ENCODE measurements around the gene CHCHD4. TPM values are rescaled to one million over a fixed set of nuclear protein-coding genes. Genes with fewer than 3 reads are reported as not detected.

Gene CHCHD4
- 12.8 TPM for total RNA-seq
- 33.6 TPM for polyA plus RNA-seq (ENCODE audit: insufficient read depth, low read depth, low replicate concordance)
- long read RNA-seq, donor 1, transcript CHCHD4-202 (3 exons, 1,405 nt): major isoform, 7 of 7 reads
- long read RNA-seq, donor 1, partial matches to known transcripts: 0 of 7 reads
- long read RNA-seq, donor 1, other reads (novel, unspliced or antisense): 0 of 7 reads
- long read RNA-seq, donor 2, transcript CHCHD4-202 (3 exons, 1,405 nt): major isoform, 15 of 17 reads
- long read RNA-seq, donor 2, partial matches to known transcripts: 0 of 17 reads
- long read RNA-seq, donor 2, other reads (novel, unspliced or antisense): 0 of 17 reads
- long read RNA-seq, donor 3, transcript CHCHD4-202 (3 exons, 1,405 nt): major isoform, 6 of 7 reads
- long read RNA-seq, donor 3, partial matches to known transcripts: 0 of 7 reads
- long read RNA-seq, donor 3, other reads (novel, unspliced or antisense): 0 of 7 reads
- long read RNA-seq, donor 4, transcript CHCHD4-202 (3 exons, 1,405 nt): major isoform, 7 of 7 reads
- long read RNA-seq, donor 4, partial matches to known transcripts: 0 of 7 reads
- long read RNA-seq, donor 4, other reads (novel, unspliced or antisense): 0 of 7 reads
- long read RNA-seq, donor 5: 0 reads
- long read RNA-seq, donor 6, transcript CHCHD4-202 (3 exons, 1,405 nt): major isoform, 6 of 6 reads
- long read RNA-seq, donor 6, partial matches to known transcripts: 0 of 6 reads
- long read RNA-seq, donor 6, other reads (novel, unspliced or antisense): 0 of 6 reads
- long read RNA-seq, donor 7, transcript CHCHD4-202 (3 exons, 1,405 nt): major isoform, 8 of 11 reads
- long read RNA-seq, donor 7, partial matches to known transcripts: 0 of 11 reads
- long read RNA-seq, donor 7, other reads (novel, unspliced or antisense): 3 of 11 reads
- long read RNA-seq, donor 8, transcript CHCHD4-202 (3 exons, 1,405 nt): major isoform, 6 of 8 reads
- long read RNA-seq, donor 8, partial matches to known transcripts: 0 of 8 reads
- long read RNA-seq, donor 8, other reads (novel, unspliced or antisense): 0 of 8 reads
- long read RNA-seq, donor 9, partial matches to known transcripts: 0 of 4 reads
- long read RNA-seq, donor 9, other reads (novel, unspliced or antisense): 0 of 4 reads
- long read RNA-seq, donor 10, transcript CHCHD4-202 (3 exons, 1,405 nt): major isoform, 9 of 9 reads
- long read RNA-seq, donor 10, partial matches to known transcripts: 0 of 9 reads
- long read RNA-seq, donor 10, other reads (novel, unspliced or antisense): 0 of 9 reads

DNA sequence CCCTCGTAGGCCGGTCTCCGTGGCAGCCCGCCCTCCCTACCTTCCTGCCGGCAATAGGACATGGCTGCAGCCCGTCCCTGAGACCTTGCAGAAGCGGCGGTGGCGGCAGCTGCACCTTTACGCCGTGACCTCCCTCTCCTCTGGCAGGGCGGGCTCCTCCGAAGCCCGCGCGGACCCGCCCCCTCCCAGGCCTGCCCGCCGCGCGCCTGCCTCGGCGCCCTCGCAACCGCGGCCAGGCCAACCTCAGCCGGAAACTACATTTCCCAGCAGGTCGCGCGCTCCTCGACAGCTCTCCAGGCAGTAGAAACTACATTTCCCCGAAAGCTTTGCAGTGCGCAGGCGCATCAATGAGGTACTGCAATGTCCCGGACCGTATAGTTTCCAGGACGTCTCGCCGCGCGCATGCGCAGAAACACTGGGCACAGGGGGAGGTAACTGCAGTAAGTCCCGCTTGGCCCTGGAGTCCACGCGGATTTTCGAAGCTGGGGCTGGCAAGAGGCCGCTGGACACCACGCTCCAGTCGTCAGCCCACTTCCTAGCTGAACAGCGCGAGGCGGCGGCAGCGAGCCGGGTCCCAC lies at the start of gene CHCHD4, which contains the start of gene TMEM43:
TSS of gene CHCHD4 (minus strand) at position 256 of the 578 bp plus-strand sequence. CDS start at position 62, 194 bp downstream.
TSS of gene TMEM43 (plus strand) at position 438 of the 578 bp plus-strand sequence. CDS start 142 bp downstream, outside the sequence.
- peak within 1 kb of the TSS; percentile 66 to 86 for H3K27ac ChIP-seq (ENCODE audit: low read depth in 2 of 2, low read length in 2 of 2)
- peak within 1 kb of the TSS; percentile 63 to 79 (median 64) for H3K9ac ChIP-seq (ENCODE audit: low read length in 3 of 3)
- DNase-seq: peak; percentile 99 to 100 (median 100)
- no peaks in the 10 kb centered on the region for H3K27me3 ChIP-seq (ENCODE audit: control insufficient read depth, insufficient read depth, low read length)
- H3K9me3 ChIP-seq (ENCODE audit: control insufficient read depth in 2 of 3, insufficient read depth in 1 of 3, low read length in 3 of 3): no peaks in the 10 kb centered on the region
- H3K4me3 ChIP-seq (ENCODE audit: low read length in 3 of 3): peak within 1 kb of the TSS; percentile 73 to 88 (median 74)
- no peak for FAIRE-seq
- intact Hi-C loops (cut with DNase I): no loop called here
- peaks cover 0 to 38% (median 19%) of the 10 kb centered on the region in 3 donors for H3K4me1 ChIP-seq (ENCODE audit: control insufficient read depth in 2 of 3, insufficient read depth in 2 of 3, low read depth in 1 of 3, low read length in 3 of 3)
- TF ChIP-seq, protein P1, sequence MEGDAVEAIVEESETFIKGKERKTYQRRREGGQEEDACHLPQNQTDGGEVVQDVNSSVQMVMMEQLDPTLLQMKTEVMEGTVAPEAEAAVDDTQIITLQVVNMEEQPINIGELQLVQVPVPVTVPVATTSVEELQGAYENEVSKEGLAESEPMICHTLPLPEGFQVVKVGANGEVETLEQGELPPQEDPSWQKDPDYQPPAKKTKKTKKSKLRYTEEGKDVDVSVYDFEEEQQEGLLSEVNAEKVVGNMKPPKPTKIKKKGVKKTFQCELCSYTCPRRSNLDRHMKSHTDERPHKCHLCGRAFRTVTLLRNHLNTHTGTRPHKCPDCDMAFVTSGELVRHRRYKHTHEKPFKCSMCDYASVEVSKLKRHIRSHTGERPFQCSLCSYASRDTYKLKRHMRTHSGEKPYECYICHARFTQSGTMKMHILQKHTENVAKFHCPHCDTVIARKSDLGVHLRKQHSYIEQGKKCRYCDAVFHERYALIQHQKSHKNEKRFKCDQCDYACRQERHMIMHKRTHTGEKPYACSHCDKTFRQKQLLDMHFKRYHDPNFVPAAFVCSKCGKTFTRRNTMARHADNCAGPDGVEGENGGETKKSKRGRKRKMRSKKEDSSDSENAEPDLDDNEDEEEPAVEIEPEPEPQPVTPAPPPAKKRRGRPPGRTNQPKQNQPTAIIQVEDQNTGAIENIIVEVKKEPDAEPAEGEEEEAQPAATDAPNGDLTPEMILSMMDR (IDR thresholded peaks at IDR 0.05; ENCODE audit: borderline replicate concordance, extremely low read depth, insufficient read depth): no peak
- H3K36me3 ChIP-seq (ENCODE audit: control insufficient read depth in 2 of 3, insufficient read depth in 3 of 3, low read length in 3 of 3): peaks cover 3 to 5% (median 3%) of the 10 kb centered on the region in 3 donors

DNA sequence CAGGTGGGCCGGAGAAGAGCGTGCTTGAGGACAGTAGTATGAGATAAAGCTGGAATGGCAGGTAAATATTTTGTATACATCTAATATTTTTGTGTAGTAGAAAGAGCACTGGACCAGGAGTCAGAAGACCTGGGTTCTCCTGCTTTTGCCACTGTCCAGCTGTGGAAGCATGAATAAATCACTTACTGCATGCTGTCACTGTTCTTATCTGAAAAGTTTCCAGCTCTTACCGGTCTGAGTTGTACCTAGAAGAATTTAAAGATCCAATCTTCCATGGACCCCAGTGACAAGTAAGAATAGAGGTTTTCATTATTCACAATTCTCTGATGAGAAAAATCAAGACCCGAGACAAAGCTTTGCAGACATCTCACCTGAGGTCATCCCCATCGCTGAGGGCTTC lies 47.8 kb upstream of the CHCHD4 start:
- no peaks in the 10 kb centered on the region for H3K27me3 ChIP-seq (ENCODE audit: control insufficient read depth, insufficient read depth, low read length)
- TF ChIP-seq, protein P1 (IDR thresholded peaks at IDR 0.05; ENCODE audit: borderline replicate concordance, extremely low read depth, insufficient read depth): no peak
- FAIRE-seq: no peak
- no peak for DNase-seq
- no peaks in the 10 kb centered on the region for H3K9me3 ChIP-seq (ENCODE audit: control insufficient read depth in 2 of 3, insufficient read depth in 1 of 3, low read length in 3 of 3)
- no peak overlapping the region for H3K4me3 ChIP-seq (ENCODE audit: low read length in 3 of 3)
- no peak overlapping the region for H3K27ac ChIP-seq (ENCODE audit: low read depth in 2 of 2, low read length in 2 of 2)
- intact Hi-C loops (cut with DNase I): no loop called here
- no peak overlapping the region for H3K9ac ChIP-seq (ENCODE audit: low read length in 3 of 3)
- H3K4me1 ChIP-seq (ENCODE audit: control insufficient read depth in 2 of 3, insufficient read depth in 2 of 3, low read depth in 1 of 3, low read length in 3 of 3): peaks cover 0 to 7% (median 5%) of the 10 kb centered on the region in 3 donors
- peaks cover 20 to 52% (median 49%) of the 10 kb centered on the region in 3 donors for H3K36me3 ChIP-seq (ENCODE audit: control insufficient read depth in 2 of 3, insufficient read depth in 3 of 3, low read length in 3 of 3)

DNA sequence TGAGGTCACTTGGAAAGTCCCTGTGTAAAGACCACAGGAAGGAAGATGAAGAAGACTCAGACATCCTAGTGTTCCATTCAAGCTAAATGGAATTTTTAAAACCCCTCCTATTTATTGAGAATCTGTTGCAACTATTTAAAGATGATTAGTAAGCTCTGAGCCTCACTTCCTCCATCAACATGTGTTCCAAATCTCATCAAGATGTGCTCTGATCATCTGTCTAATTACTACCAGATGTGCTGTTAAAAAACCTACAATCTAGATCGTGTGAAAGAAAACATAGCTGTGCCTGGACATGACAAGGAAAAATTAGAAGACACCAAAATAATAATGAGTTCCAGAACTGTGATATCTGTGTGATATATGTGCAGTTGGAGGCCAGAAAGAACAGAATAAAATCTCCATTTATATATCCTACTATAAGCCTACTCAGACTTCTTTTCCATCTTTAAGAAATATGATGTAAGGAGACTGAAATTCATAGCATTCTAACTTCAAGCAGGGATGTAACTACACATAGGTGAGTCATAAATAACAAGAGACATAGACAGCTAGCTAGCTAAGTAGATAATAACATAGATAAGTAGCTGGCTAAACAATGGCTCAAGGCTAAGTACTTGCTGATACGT lies 46.0 kb upstream of the CHCHD4 start:
- no peak for DNase-seq
- no peak for FAIRE-seq
- H3K27ac ChIP-seq (ENCODE audit: low read depth in 2 of 2, low read length in 2 of 2): no peak overlapping the region
- H3K27me3 ChIP-seq (ENCODE audit: control insufficient read depth, insufficient read depth, low read length): no peaks in the 10 kb centered on the region
- peaks cover 23 to 67% (median 63%) of the 10 kb centered on the region in 3 donors for H3K36me3 ChIP-seq (ENCODE audit: control insufficient read depth in 2 of 3, insufficient read depth in 3 of 3, low read length in 3 of 3)
- H3K4me1 ChIP-seq (ENCODE audit: control insufficient read depth in 2 of 3, insufficient read depth in 2 of 3, low read depth in 1 of 3, low read length in 3 of 3): peaks cover 0 to 3% (median 0%) of the 10 kb centered on the region in 3 donors
- H3K9ac ChIP-seq (ENCODE audit: low read length in 3 of 3): no peak overlapping the region
- no peak overlapping the region for H3K4me3 ChIP-seq (ENCODE audit: low read length in 3 of 3)
- no peaks in the 10 kb centered on the region for H3K9me3 ChIP-seq (ENCODE audit: control insufficient read depth in 2 of 3, insufficient read depth in 1 of 3, low read length in 3 of 3)
- TF ChIP-seq, protein P1 (IDR thresholded peaks at IDR 0.05; ENCODE audit: borderline replicate concordance, extremely low read depth, insufficient read depth): no peak
- intact Hi-C loops (cut with DNase I): no loop called here

Measured in kidney (tissue), 22 donors.